SH-SY5Y (cell line): ENCODE results near the gene C11orf86.

Experiments
- GATA2 ChIP-seq: IDR thresholded peaks from 2 replicates; pipeline ENCODE4 v1.6.1; 2011; ENCODE audit warnings: mild to moderate bottlenecking, low read depth, low read length
- GATA3 ChIP-seq: IDR thresholded peaks from 2 replicates; pipeline ENCODE4 v1.6.1; 2011; ENCODE audit warnings: low read depth, mild to moderate bottlenecking, low read length, moderate library complexity

- TF ChIP-seq GATA2: no peak
- no peak for TF ChIP-seq GATA3
Measured at GRCh38 chr11:67022961-67023956, 48.2 kb downstream of the C11orf86 start, which contains the start of gene SYT12.
